Hepatocyte (in vitro differentiated cells): ENCODE measurements around the gene EIF4EBP3. TPM values are rescaled to one million over a fixed set of nuclear protein-coding genes. Genes with fewer than 3 reads are reported as not detected.

Source experiments
- DNase-seq: peaks from one replicate; pipeline ENCODE4 v3.0.0-alpha.2; 2016; ENCODE audit warnings: low spot score
- H2AFZ ChIP-seq: fragments of 200-600 bp; sonication (generic); 2 replicates; pipeline ENCODE4 v1.6.0; 2016; ENCODE audit warnings: antibody characterized with exemption, mild to moderate bottlenecking
- H3K27ac ChIP-seq: fragments of 200-600 bp; sonication (generic); 2 replicates; pipeline ENCODE4 v1.5.1; 2016; ENCODE audit warnings: mild to moderate bottlenecking
- H3K27me3 ChIP-seq: fragments of 200-600 bp; sonication (generic); 2 replicates; pipeline ENCODE4 v1.6.1; 2016
- H3K36me3 ChIP-seq: fragments of 200-600 bp; sonication (generic); replicated peaks from 2 replicates; pipeline ENCODE4 v1.5.1; 2016; ENCODE audit warnings: low read depth; ENCODE audit not compliant: insufficient read depth
- H3K4me1 ChIP-seq: fragments of 200-600 bp; sonication (generic); 2 replicates; pipeline ENCODE4 v1.5.1; 2016; ENCODE audit warnings: mild to moderate bottlenecking, moderate library complexity; ENCODE audit not compliant: insufficient read depth
- H3K4me2 ChIP-seq: fragments of 200-600 bp; sonication (generic); 2 replicates; pipeline ENCODE4 v1.6.0; 2016
- H3K4me3 ChIP-seq: fragments of 200-600 bp; sonication (generic); 2 replicates; pipeline ENCODE4 v1.5.1; 2016; ENCODE audit warnings: mild to moderate bottlenecking
- H3K79me2 ChIP-seq: fragments of 200-600 bp; sonication (generic); 2 replicates; pipeline ENCODE4 v1.6.0; 2017; ENCODE audit warnings: mild to moderate bottlenecking
- H3K9me2 ChIP-seq: fragments of 200-600 bp; sonication (generic); replicated peaks from 2 replicates; pipeline ENCODE4 v1.6.0; 2017; ENCODE audit warnings: mild to moderate bottlenecking; ENCODE audit not compliant: insufficient read depth
- H3K9me3 ChIP-seq: fragments of 200-600 bp; sonication (generic); 2 replicates; pipeline ENCODE4 v1.5.1; 2016; ENCODE audit warnings: low read depth, mild to moderate bottlenecking
- H4K20me1 ChIP-seq: fragments of 200-600 bp; sonication (generic); 2 replicates; pipeline ENCODE4 v1.6.0; 2016; ENCODE audit warnings: mild to moderate bottlenecking; ENCODE audit not compliant: insufficient read depth, poor library complexity, severe bottlenecking
- EZH2 ChIP-seq: fragments of 200-600 bp; sonication (generic); IDR thresholded peaks from 2 replicates; pipeline ENCODE4 v1.6.1; 2016; ENCODE audit warnings: antibody characterized with exemption, mild to moderate bottlenecking, borderline replicate concordance
- EZH2phosphoT487 ChIP-seq: fragments of 200-600 bp; sonication (generic); IDR thresholded peaks from one replicate; pipeline ENCODE4 v1.6.1; 2018; ENCODE audit warnings: antibody characterized with exemption, mild to moderate bottlenecking, low read depth, moderate library complexity; ENCODE audit not compliant: unreplicated experiment, severe bottlenecking
- WGBS: methylation state at CpG from one replicate; pipeline ENCODE4 v1.1.6; 2016; ENCODE audit warnings: low lambda C conversion rate; ENCODE audit errors: missing lambda C conversion rate; 5-methylcytosine and 5-hydroxymethylcytosine counted together
- polyA plus RNA-seq: library from polyadenylated mRNA; unstranded; fragments of >200 nt; fragmentation: Nextera tagmentation; extraction: Ambion mirVana; gene quantifications from 2 replicates; pipeline ENCODE4 v1.2.1, GENCODE V29; 2016
- total RNA-seq: library from RNA; depleted of rRNA; stranded (reverse); fragments of >200 nt; gene quantifications from 2 replicates; pipeline ENCODE4 v1.2.3, GENCODE V29; 2014
- TF ChIP-seq, protein P1 (sequence below): fragments of 200-600 bp; sonication (generic); IDR thresholded peaks from 2 replicates; pipeline ENCODE4 v1.5.1; 2016; ENCODE audit warnings: antibody characterized with exemption, mild to moderate bottlenecking; ENCODE audit not compliant: poor library complexity

Gene EIF4EBP3
- total and polyA plus RNA-seq, 2 experiments from 2014 or later = 2.7 to 6.9 TPM

DNA sequence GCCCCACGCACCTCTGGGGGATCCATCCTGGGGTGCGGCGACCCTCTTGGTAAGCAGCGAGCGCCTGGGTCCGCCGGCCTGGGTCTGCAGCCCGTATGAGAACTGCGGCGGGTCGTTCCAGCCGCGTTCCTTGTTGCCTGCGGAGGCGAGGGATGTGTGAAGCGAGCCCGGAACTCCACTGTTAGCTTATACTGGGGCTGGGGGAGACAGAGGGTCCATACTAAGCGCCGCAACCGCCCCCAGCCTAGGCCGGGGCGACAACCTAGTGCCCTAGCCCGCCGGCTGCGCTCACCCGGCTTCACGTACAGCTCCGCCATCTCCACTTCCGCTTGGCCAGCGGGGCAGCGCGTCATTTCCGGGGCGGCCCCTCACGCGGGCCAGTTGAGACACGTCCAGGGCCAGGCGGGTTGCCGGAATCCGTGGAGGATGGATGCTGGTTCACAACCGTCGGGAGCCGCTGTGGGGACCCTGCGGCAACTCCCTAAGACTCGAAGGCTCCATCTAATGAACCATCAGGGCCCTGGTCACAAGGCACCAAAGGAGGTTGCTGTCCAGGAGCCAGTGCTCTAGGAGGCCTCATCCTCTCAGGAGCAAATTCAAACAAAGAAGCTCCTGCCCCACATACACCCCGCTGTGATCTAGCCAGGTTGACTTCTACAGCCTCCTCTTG is 9.8 kb downstream of the EIF4EBP3 start, which contains the start of gene SRA1:
Gene SRA1, minus strand, starts transcription at position 338 of the 670 bp plus-strand sequence. Its CDS starts 21 bp downstream, at position 317.
- Histone ChIP-seq H4K20me1 (peaks cover 5% of the 10 kb centered on the region), H3K9me3 (no peaks in the 10 kb centered on the region), H3K4me3 (peak within 1 kb of the TSS; percentile 92), H3K4me2 (peak within 1 kb of the TSS; percentile 80), H3K36me3 (no peaks in the 10 kb centered on the region), H3K79me2 (peaks cover 47% of the 10 kb centered on the region), H3K9me2 (no peaks in the 10 kb centered on the region), H2AFZ (peak within 1 kb of the TSS; percentile 78), H3K4me1 (peaks cover 12% of the 10 kb centered on the region), H3K27ac (peak within 1 kb of the TSS; percentile 95), H3K27me3 (no peaks in the 10 kb centered on the region)
- DNase-seq = peak; percentile 95
- under 1% methylated on average over 33 of the region's 46 CpGs for WGBS
- TF ChIP-seq, protein P1, sequence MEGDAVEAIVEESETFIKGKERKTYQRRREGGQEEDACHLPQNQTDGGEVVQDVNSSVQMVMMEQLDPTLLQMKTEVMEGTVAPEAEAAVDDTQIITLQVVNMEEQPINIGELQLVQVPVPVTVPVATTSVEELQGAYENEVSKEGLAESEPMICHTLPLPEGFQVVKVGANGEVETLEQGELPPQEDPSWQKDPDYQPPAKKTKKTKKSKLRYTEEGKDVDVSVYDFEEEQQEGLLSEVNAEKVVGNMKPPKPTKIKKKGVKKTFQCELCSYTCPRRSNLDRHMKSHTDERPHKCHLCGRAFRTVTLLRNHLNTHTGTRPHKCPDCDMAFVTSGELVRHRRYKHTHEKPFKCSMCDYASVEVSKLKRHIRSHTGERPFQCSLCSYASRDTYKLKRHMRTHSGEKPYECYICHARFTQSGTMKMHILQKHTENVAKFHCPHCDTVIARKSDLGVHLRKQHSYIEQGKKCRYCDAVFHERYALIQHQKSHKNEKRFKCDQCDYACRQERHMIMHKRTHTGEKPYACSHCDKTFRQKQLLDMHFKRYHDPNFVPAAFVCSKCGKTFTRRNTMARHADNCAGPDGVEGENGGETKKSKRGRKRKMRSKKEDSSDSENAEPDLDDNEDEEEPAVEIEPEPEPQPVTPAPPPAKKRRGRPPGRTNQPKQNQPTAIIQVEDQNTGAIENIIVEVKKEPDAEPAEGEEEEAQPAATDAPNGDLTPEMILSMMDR = no peak
- TF ChIP-seq EZH2 (no peak), EZH2phosphoT487 (no peak)

DNA sequence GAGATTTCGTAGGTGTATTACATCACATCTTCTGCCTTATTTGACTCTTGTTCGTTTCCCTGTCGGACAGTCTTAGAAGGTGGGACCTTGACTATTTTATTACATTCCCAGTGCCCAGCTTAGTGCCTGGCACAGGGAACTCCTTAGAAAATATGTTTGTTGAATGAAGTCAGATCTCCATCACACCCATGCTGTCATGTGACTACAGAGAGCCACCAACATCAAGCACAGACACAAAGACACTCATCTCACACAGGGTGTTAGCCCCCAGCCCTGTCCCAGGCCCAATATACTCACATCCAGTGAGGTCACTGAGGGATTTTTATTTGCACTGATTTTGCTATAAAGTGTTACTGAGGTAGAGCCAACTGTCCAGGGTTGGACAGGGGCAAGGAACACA is 10.5 kb downstream of the EIF4EBP3 start:
- TF ChIP-seq EZH2phosphoT487 = no peak
- TF ChIP-seq, protein P1 = no peak
- TF ChIP-seq EZH2 = no peak
- no peaks in the 10 kb centered on the region for H3K9me3 ChIP-seq
- 91% methylated on average over 3 of the region's 3 CpGs for WGBS
- no peaks in the 10 kb centered on the region for H3K27me3 ChIP-seq
- H3K79me2 ChIP-seq = peaks cover 45% of the 10 kb centered on the region
- peaks cover 12% of the 10 kb centered on the region for H3K4me1 ChIP-seq
- H3K4me2 ChIP-seq = peak overlapping the region; percentile 80
- H2AFZ ChIP-seq = peak overlapping the region; percentile 78
- peaks cover 5% of the 10 kb centered on the region for H4K20me1 ChIP-seq
- H3K4me3 ChIP-seq = no peak overlapping the region
- no peaks in the 10 kb centered on the region for H3K9me2 ChIP-seq
- peak overlapping the region; percentile 95 for H3K27ac ChIP-seq
- H3K36me3 ChIP-seq = no peaks in the 10 kb centered on the region
- DNase-seq = no peak

DNA sequence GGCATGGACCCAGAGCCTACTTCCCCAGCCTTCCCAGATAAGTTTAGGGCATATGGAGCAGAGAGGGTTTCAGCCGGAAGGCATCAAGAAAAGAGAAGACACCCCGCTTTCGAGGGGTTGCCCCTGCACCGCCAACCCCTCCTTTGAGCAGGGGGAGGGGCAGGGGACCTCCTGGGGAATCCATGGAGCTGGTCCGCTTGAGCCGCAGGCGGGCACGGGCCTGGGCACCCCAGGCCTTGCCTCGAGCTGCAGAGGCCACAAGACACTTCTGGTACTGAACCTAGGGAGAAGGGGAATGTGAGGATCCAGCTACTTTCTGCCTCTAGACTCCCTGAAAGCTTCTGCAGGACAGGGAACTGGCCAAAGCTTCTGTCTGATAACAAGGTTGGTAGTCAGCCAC is 11.1 kb downstream of the EIF4EBP3 start:
- 98% methylated on average over 9 of the region's 9 CpGs for WGBS

More for the DNA sequence above, 11.1 kb downstream of the EIF4EBP3 start:
- Histone ChIP-seq H3K4me2 (no peak overlapping the region), H3K4me3 (no peak overlapping the region), H3K9me3 (no peaks in the 10 kb centered on the region), H2AFZ (no peak overlapping the region), H3K4me1 (peaks cover 12% of the 10 kb centered on the region), H3K27me3 (no peaks in the 10 kb centered on the region), H3K79me2 (peaks cover 45% of the 10 kb centered on the region), H3K9me2 (no peaks in the 10 kb centered on the region), H3K36me3 (no peaks in the 10 kb centered on the region), H3K27ac (peak overlapping the region; percentile 95), H4K20me1 (peaks cover 5% of the 10 kb centered on the region)
- TF ChIP-seq, protein P1 = no peak
- no peak for TF ChIP-seq EZH2
- no peak for DNase-seq
